Measurements from ENCODE around the gene DCLK1. TPM values are rescaled to one million over a fixed set of nuclear protein-coding genes. Genes with fewer than 3 reads are reported as not detected.

DCLK1 gene
- total RNA-seq, 1 donor from 2014 or later: not detected

- DNase-seq (no peak), ATAC-seq (ENCODE audit: low read depth) (no peak)
- no peak for TF ChIP-seq CTCF (IDR thresholded peaks at IDR 0.05)
- POLR2A ChIA-PET: no interaction called here
- Mint-ChIP-seq H3K27ac (no peak overlapping the region), H3K36me3 (ENCODE audit: low read depth) (no peaks in the 10 kb centered on the region), H3K4me1 (no peaks in the 10 kb centered on the region), H3K9me3 (no peaks in the 10 kb centered on the region), H3K4me3 (no peak overlapping the region), H3K27me3 (no peaks in the 10 kb centered on the region)
- CTCF ChIA-PET: no interaction called here
- intact Hi-C loops (cut with micrococcal nuclease): no loop called here
These were observed 173.2 kb downstream of the DCLK1 start for GRCh38 chr13:35957996-35958395.

- no peak for TF ChIP-seq CTCF (IDR thresholded peaks at IDR 0.05)
- ChIA-PET POLR2A (no interaction called here), CTCF (no interaction called here)
These were observed 173.9 kb downstream of the DCLK1 start for GRCh38 chr13:35957241-35957731.

GRCh38 chr13:35956074-35956473 lies 175.1 kb downstream of the DCLK1 start:
- H3K9me3 Mint-ChIP-seq: peaks cover 2% of the 10 kb centered on the region
- no peak for ATAC-seq (ENCODE audit: low read depth)

More at GRCh38 chr13:35957241-35957731, 173.9 kb downstream of the DCLK1 start:
- Mint-ChIP-seq H3K36me3 (ENCODE audit: low read depth) (no peaks in the 10 kb centered on the region), H3K9me3 (no peaks in the 10 kb centered on the region), H3K4me3 (no peak overlapping the region), H3K4me1 (no peaks in the 10 kb centered on the region), H3K27ac (no peak overlapping the region), H3K27me3 (no peaks in the 10 kb centered on the region)
- intact Hi-C loops (cut with micrococcal nuclease): no loop called here
- ATAC-seq (ENCODE audit: low read depth): no peak
- DNase-seq: no peak

GRCh38 chr13:35954207-35954560 lies 177.0 kb downstream of the DCLK1 start:
- no peak for TF ChIP-seq CTCF (IDR thresholded peaks at IDR 0.05)
- Mint-ChIP-seq H3K4me1 (no peaks in the 10 kb centered on the region), H3K9me3 (peaks cover 2% of the 10 kb centered on the region), H3K27ac (no peak overlapping the region), H3K4me3 (no peak overlapping the region), H3K27me3 (no peaks in the 10 kb centered on the region), H3K36me3 (ENCODE audit: low read depth) (no peaks in the 10 kb centered on the region)
- ChIA-PET POLR2A (no interaction called here), CTCF (no interaction called here)
- intact Hi-C loops (cut with micrococcal nuclease): no loop called here
- DNase-seq (no peak), ATAC-seq (ENCODE audit: low read depth) (no peak)

More at GRCh38 chr13:35956074-35956473, 175.1 kb downstream of the DCLK1 start:
- no peak for TF ChIP-seq CTCF (IDR thresholded peaks at IDR 0.05)
- ChIA-PET POLR2A (no interaction called here), CTCF (no interaction called here)
- Mint-ChIP-seq H3K4me3 (no peak overlapping the region), H3K36me3 (ENCODE audit: low read depth) (no peaks in the 10 kb centered on the region), H3K4me1 (no peaks in the 10 kb centered on the region), H3K27ac (no peak overlapping the region), H3K27me3 (no peaks in the 10 kb centered on the region)
- intact Hi-C loops (cut with micrococcal nuclease): no loop called here
- no peak for DNase-seq

GRCh38 chr13:35953537-35954206 lies 177.5 kb downstream of the DCLK1 start:
- DNase-seq: no peak
- CTCF ChIA-PET: no interaction called here
- no peak for TF ChIP-seq CTCF (IDR thresholded peaks at IDR 0.05)
- no peaks in the 10 kb centered on the region for H3K4me1 Mint-ChIP-seq
- H3K4me3 Mint-ChIP-seq: no peak overlapping the region
- ATAC-seq (ENCODE audit: low read depth): no peak
- no peaks in the 10 kb centered on the region for H3K27me3 Mint-ChIP-seq
- no peak overlapping the region for H3K27ac Mint-ChIP-seq
- POLR2A ChIA-PET: no interaction called here
- H3K36me3 Mint-ChIP-seq (ENCODE audit: low read depth): no peaks in the 10 kb centered on the region
- intact Hi-C loops (cut with micrococcal nuclease): no loop called here
- peaks cover 2% of the 10 kb centered on the region for H3K9me3 Mint-ChIP-seq

Data from activated B cell treated with CpG ODN at 0.5 μM for 24 hours (primary cell).